PC-3 (cell line): ENCODE results near the gene KNG1. TPM values are rescaled to one million over a fixed set of nuclear protein-coding genes. Genes with fewer than 3 reads are reported as not detected.

Source experiments
- ATAC-seq: fragments of 200-7000 bp; cut with Tn5 transposase; 2 replicates; pipeline ENCODE4 v1.9.1; 2020; ENCODE audit warnings: mild to moderate bottlenecking, moderate library complexity
- BruUV-seq: library from RNA; stranded (reverse); fragments of 400-500 nt; replicated peaks from 2 replicates; lab custom pipeline; 2021; lab: Mats Ljungman, UMichigan
- CTCF ChIA-PET: fragments of 300-600 bp; sonication (Branson Sonifier 250); formaldehyde crosslinking; loops from one replicate; lab custom pipeline; 2022; ENCODE audit warnings: antibody characterized with exemption; lab: Charles Lee
- POLR2A ChIA-PET: fragments of 300-600 bp; sonication (Branson Sonifier 250); formaldehyde crosslinking; loops from one replicate; lab custom pipeline; 2022; ENCODE audit warnings: antibody characterized with exemption; ENCODE audit not compliant: unreplicated experiment; lab: Charles Lee
- DNase-seq: peaks from one replicate; pipeline ENCODE4 v3.0.0-alpha.2; 2015
- H2AFZ ChIP-seq: fragments of 300-600 bp; sonication (generic); 2 replicates; pipeline ENCODE4 v1.6.0; 2016; ENCODE audit warnings: antibody characterized with exemption, low read length
- H3F3A ChIP-seq: fragments of 300-600 bp; sonication (generic); one replicate; pipeline ENCODE4 v1.6.0; 2017; ENCODE audit warnings: antibody characterized with exemption, low read length, control low read depth, mild to moderate bottlenecking; ENCODE audit not compliant: unreplicated experiment
- H3K27ac ChIP-seq: fragments of 300-600 bp; sonication (generic); 2 replicates; pipeline ENCODE4 v1.5.1; 2016; ENCODE audit warnings: mild to moderate bottlenecking, low read length
- H3K27me3 ChIP-seq: fragments of 300-600 bp; sonication (generic); 2 replicates; pipeline ENCODE4 v1.6.1; 2016; ENCODE audit warnings: low read length, mixed read lengths
- H3K36me3 ChIP-seq: fragments of 300-600 bp; sonication (generic); 2 replicates; pipeline ENCODE4 v1.6.1; 2016; ENCODE audit warnings: low read depth, mixed run types, low read length, mixed read lengths
- H3K4me1 ChIP-seq: fragments of 300-600 bp; sonication (generic); 2 replicates; pipeline ENCODE4 v1.5.1; 2016; ENCODE audit warnings: low read length; ENCODE audit not compliant: insufficient read depth
- H3K4me2 ChIP-seq: fragments of 300-600 bp; sonication (generic); 2 replicates; pipeline ENCODE4 v1.6.0; 2016; ENCODE audit warnings: low read length
- H3K4me3 ChIP-seq: fragments of 300-600 bp; sonication (generic); 2 replicates; pipeline ENCODE4 v1.5.1; 2016; ENCODE audit warnings: mild to moderate bottlenecking, low read length, mixed read lengths
- H3K79me2 ChIP-seq: fragments of 300-600 bp; sonication (generic); 2 replicates; pipeline ENCODE4 v1.6.1; 2017; ENCODE audit warnings: low read length, mixed read lengths
- H3K9ac ChIP-seq: fragments of 300-600 bp; sonication (generic); 2 replicates; pipeline ENCODE4 v1.6.0; 2016; ENCODE audit warnings: mild to moderate bottlenecking, low read length
- H3K9me2 ChIP-seq: fragments of 300-600 bp; sonication (generic); replicated peaks from 2 replicates; pipeline ENCODE4 v1.6.1; 2016; ENCODE audit warnings: mixed run types, low read length, mixed read lengths
- H3K9me3 ChIP-seq: fragments of 300-600 bp; sonication (generic); 2 replicates; pipeline ENCODE4 v1.6.1; 2016; ENCODE audit warnings: low read length, mixed read lengths
- H4K20me1 ChIP-seq: fragments of 300-600 bp; sonication (generic); 2 replicates; pipeline ENCODE4 v1.6.1; 2016; ENCODE audit warnings: low read length, mixed read lengths
- EZH2 ChIP-seq: fragments of 300-600 bp; sonication (generic); IDR thresholded peaks from one replicate; pipeline ENCODE4 v1.6.1; 2017; ENCODE audit warnings: antibody characterized with exemption, mild to moderate bottlenecking, low read length; ENCODE audit not compliant: unreplicated experiment
- EZH2phosphoT487 ChIP-seq: fragments of 300-600 bp; sonication (generic); IDR thresholded peaks from 2 replicates; pipeline ENCODE4 v1.6.1; 2018; ENCODE audit warnings: mild to moderate bottlenecking, antibody characterized with exemption, low read length, borderline replicate concordance
- intact Hi-C: fragments of 100-400 bp; cut with micrococcal nuclease; formaldehyde crosslinking; loops from 2 replicates; pipeline ENCODE4 v1.9.0; 2023
- total RNA-seq: library from RNA; depleted of rRNA; stranded (reverse); fragments of >200 nt; gene quantifications from 2 replicates; pipeline ENCODE4 v1.2.3, GENCODE V29; 2014
- TF ChIP-seq, protein P1 (sequence below): fragments of 300-600 bp; sonication (generic); conservative IDR thresholded peaks from 2 replicates; pipeline ENCODE4 v1.5.1; 2017; ENCODE audit warnings: antibody characterized with exemption, low read depth, mild to moderate bottlenecking, low read length

KNG1 gene
- total RNA-seq, 1 experiment from 2014 or later = not detected

DNA sequence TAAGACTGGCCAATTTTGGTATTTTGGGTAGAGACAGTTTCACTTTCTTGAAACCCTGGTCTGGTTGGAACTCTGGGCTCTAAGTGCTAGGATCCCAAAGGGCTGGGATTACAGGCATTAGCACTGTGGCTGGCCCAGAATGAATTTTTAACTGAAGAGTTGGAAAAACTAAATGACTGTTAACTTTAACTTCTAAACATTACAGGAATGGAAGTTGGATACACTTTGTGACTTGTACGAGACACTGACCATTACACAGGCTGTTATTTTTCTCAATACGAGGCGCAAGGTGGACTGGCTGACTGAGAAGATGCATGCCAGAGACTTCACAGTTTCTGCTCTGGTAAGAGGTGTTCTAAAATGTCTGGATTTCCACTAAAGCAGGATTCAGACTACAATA lies 69.8 kb downstream of the KNG1 start:
- Histone ChIP-seq H3K9ac (no peak overlapping the region; the same call in 1 of the 2 replicates), H3K27me3 (no peaks in the 10 kb centered on the region), H3K9me3 (no peaks in the 10 kb centered on the region), H3K4me3 (peak overlapping the region; percentile 100), H3K27ac (no peak overlapping the region), H3K4me2 (peak overlapping the region; percentile 84), H3K36me3 (peaks cover 65% of the 10 kb centered on the region), H4K20me1 (peaks cover 73% of the 10 kb centered on the region), H3K79me2 (peaks cover 65% of the 10 kb centered on the region), H3K9me2 (no peaks in the 10 kb centered on the region), H2AFZ (no peak overlapping the region), H3F3A (peaks cover 75% of the 10 kb centered on the region), H3K4me1 (peaks cover 28% of the 10 kb centered on the region)
- ChIA-PET CTCF (no interaction called here), POLR2A (no interaction called here)
- DNase-seq (no peak), ATAC-seq (no peak)
- TF ChIP-seq, protein P1, sequence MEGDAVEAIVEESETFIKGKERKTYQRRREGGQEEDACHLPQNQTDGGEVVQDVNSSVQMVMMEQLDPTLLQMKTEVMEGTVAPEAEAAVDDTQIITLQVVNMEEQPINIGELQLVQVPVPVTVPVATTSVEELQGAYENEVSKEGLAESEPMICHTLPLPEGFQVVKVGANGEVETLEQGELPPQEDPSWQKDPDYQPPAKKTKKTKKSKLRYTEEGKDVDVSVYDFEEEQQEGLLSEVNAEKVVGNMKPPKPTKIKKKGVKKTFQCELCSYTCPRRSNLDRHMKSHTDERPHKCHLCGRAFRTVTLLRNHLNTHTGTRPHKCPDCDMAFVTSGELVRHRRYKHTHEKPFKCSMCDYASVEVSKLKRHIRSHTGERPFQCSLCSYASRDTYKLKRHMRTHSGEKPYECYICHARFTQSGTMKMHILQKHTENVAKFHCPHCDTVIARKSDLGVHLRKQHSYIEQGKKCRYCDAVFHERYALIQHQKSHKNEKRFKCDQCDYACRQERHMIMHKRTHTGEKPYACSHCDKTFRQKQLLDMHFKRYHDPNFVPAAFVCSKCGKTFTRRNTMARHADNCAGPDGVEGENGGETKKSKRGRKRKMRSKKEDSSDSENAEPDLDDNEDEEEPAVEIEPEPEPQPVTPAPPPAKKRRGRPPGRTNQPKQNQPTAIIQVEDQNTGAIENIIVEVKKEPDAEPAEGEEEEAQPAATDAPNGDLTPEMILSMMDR = no peak
- no peak for TF ChIP-seq EZH2
- no peak for TF ChIP-seq EZH2phosphoT487
- no TSS peak for BruUV-seq
- intact Hi-C loops = loop anchor here (10.0 kb wide), 2 partner anchors 222 to 682 kb away; partner anchors contain the start of genes ETV5 and TBCCD1

DNA sequence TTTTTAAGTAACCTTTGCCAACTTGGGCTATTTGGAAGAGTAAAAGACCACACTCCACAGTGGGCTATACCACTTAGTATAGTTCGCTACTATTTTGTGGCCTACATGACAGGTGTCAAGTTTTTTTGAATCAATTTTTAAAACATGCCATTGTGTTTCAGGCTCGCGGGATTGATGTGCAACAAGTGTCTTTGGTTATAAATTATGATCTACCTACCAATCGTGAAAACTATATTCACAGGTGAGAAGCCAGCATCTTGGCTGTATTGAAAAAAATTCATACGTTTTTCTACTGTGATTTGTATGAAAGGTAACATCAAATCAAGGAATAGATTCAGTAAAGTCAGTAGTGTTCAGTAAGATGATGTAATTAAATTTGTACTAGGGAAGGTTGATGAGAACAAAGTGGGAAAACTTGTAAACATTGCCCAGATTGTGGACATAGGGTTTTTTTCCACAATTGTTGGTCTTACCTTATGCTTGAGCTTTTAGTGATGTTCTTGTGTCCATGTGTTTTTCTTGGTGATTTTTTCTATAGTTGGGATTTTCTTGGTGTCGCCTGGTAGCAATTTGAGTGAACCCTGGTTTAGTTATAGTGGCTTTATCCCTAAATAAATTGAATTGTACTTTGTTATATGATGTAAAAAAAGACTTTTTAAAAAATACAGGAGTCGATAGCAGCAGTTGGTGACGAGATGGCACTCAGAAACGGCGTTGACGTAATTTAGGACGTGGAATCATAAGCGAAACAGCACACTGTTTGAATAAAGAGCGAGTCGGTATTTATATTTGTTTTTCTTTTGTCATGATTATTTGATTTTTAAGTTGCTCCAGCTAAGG lies 70.7 kb downstream of the KNG1 start:
- no peak for TF ChIP-seq EZH2
- TF ChIP-seq, protein P1 = no peak
- TF ChIP-seq EZH2phosphoT487 = no peak
- Histone ChIP-seq H2AFZ (no peak overlapping the region), H4K20me1 (peaks cover 73% of the 10 kb centered on the region), H3K4me2 (peak overlapping the region; percentile 84), H3K9me2 (no peaks in the 10 kb centered on the region), H3F3A (peaks cover 80% of the 10 kb centered on the region), H3K4me3 (peak overlapping the region; percentile 100), H3K27ac (no peak overlapping the region), H3K9me3 (no peaks in the 10 kb centered on the region), H3K4me1 (peaks cover 26% of the 10 kb centered on the region), H3K79me2 (peaks cover 57% of the 10 kb centered on the region), H3K36me3 (peaks cover 69% of the 10 kb centered on the region), H3K9ac (no peak overlapping the region), H3K27me3 (no peaks in the 10 kb centered on the region)
- ChIA-PET CTCF (interaction anchor here (0.6 kb wide), 1 partner anchor 61 kb away, joined by 5 read pairs; no protein-coding TSS in a partner anchor), POLR2A (interaction anchor here (0.6 kb wide), 1 partner anchor 422 kb away, joined by 4 read pairs; no protein-coding TSS in a partner anchor)
- ATAC-seq = no peak
- intact Hi-C loops = loop anchor here (10.0 kb wide), 2 partner anchors 223 to 683 kb away; partner anchors contain the start of genes ETV5 and TBCCD1
- BruUV-seq = no TSS peak
- no peak for DNase-seq
